ENCODE measurements around the gene CELF3.
"Not testable (repeated sequence)": the region's sequence is repeated elsewhere in the genome, so short reads cannot be mapped to it uniquely, and the experiment has no call there.

The CELF3 gene

GRCh38 chr1:151716771-151717631, at the start of gene CELF3:
Gene CELF3, minus strand, starts transcription at chr1:151716803. Its CDS starts 783 bp downstream, at chr1:151716020.
- peak; percentile 50 for DNase-seq (ENCODE audit: low spot score)

GRCh38 chr1:151763990-151764389, 47.4 kb upstream of the CELF3 start:
- peak; percentile 28 for DNase-seq (ENCODE audit: low spot score)

GRCh38 chr1:151762941-151763921, 46.6 kb upstream of the CELF3 start, which contains the start of gene MRPL9:
Gene MRPL9, minus strand, starts transcription at chr1:151763496. Its CDS starts 17 bp downstream, at chr1:151763479.
- peak; percentile 96 for DNase-seq (ENCODE audit: low spot score)

- no peak for DNase-seq (ENCODE audit: low spot score)
Measured at GRCh38 chr1:151760597-151761385, 44.2 kb upstream of the CELF3 start.

- DNase-seq (ENCODE audit: low spot score): no peak
Measured at GRCh38 chr1:151759241-151759640, 42.6 kb upstream of the CELF3 start.

- DNase-seq (ENCODE audit: low spot score): peak; percentile 48
Measured at GRCh38 chr1:151756291-151756690, 39.7 kb upstream of the CELF3 start.

GRCh38 chr1:151741516-151741915, 24.9 kb upstream of the CELF3 start:
- no peak for DNase-seq (ENCODE audit: low spot score)

GRCh38 chr1:151739590-151740355, 23.2 kb upstream of the CELF3 start:
- no peak for DNase-seq (ENCODE audit: low spot score)

- no peak for DNase-seq (ENCODE audit: low spot score)
Measured at GRCh38 chr1:151737479-151737878, 20.9 kb upstream of the CELF3 start.

GRCh38 chr1:151737026-151737425, 20.4 kb upstream of the CELF3 start:
- no peak for DNase-seq (ENCODE audit: low spot score)

- not testable (repeated sequence) for DNase-seq (ENCODE audit: low spot score)
Measured at GRCh38 chr1:151733995-151734394, 17.4 kb upstream of the CELF3 start.

GRCh38 chr1:151733126-151733525, 16.5 kb upstream of the CELF3 start:
- no peak for DNase-seq (ENCODE audit: low spot score)

- no peak for DNase-seq (ENCODE audit: low spot score)
Measured at GRCh38 chr1:151729966-151730291, 13.3 kb upstream of the CELF3 start.

- DNase-seq (ENCODE audit: low spot score): no peak
Measured at GRCh38 chr1:151729157-151729965, 12.8 kb upstream of the CELF3 start.

- DNase-seq (ENCODE audit: low spot score): peak; percentile 44
Measured at GRCh38 chr1:151728151-151729054, 11.8 kb upstream of the CELF3 start.

- DNase-seq (ENCODE audit: low spot score): no peak
Measured at GRCh38 chr1:151723726-151724370, 7.2 kb upstream of the CELF3 start.

GRCh38 chr1:151721788-151722510, 5.3 kb upstream of the CELF3 start:
- no peak for DNase-seq (ENCODE audit: low spot score)
